Measurements from ENCODE around the gene GDPD2.

GDPD2 gene

GRCh38 chrX:70454441-70455365 lies 31.6 kb downstream of the GDPD2 start (continued):
- TF ChIP-seq ZNF221 (tag by site-specific recombination; IDR thresholded peaks at IDR 0.05; ENCODE audit: borderline replicate concordance) (no peak), ZBTB21 (tag by site-specific recombination; IDR thresholded peaks at IDR 0.05) (no peak), ZNF664 (tag by site-specific recombination; IDR thresholded peaks at IDR 0.05) (no peak), ZIC2 (tag by site-specific recombination; IDR thresholded peaks at IDR 0.05) (peak; percentile 40), REST (tag by site-specific recombination; IDR thresholded peaks at IDR 0.05) (no peak), ZNF624 (tag by site-specific recombination; IDR thresholded peaks at IDR 0.05) (no peak), ZNF266 (tag by site-specific recombination; IDR thresholded peaks at IDR 0.05; ENCODE audit: low read depth) (no peak), ZNF394 (tag by site-specific recombination; IDR thresholded peaks at IDR 0.05; ENCODE audit: borderline replicate concordance) (no peak), ZNF548 (tag by site-specific recombination; IDR thresholded peaks at IDR 0.05) (no peak), ZNF555 (tag by site-specific recombination; conservative IDR thresholded peaks at IDR 0.05) (no peak), ZNF654 (tag by site-specific recombination; IDR thresholded peaks at IDR 0.05; ENCODE audit: low read depth) (peak; percentile 89), SP2 (tag by site-specific recombination; IDR thresholded peaks at IDR 0.05) (peak; percentile 95), ZEB2 (tag by site-specific recombination; IDR thresholded peaks at IDR 0.05) (peak; percentile 87), ZNF513 (tag by site-specific recombination; IDR thresholded peaks at IDR 0.05) (0 out of 2 replicates have a peak, but pooled peaks have one; percentile 34), ZNF146 (tag by site-specific recombination; IDR thresholded peaks at IDR 0.05) (peak; percentile 11; the same call in 1 of the 2 replicates), ZNF391 (tag by site-specific recombination; IDR thresholded peaks at IDR 0.05; ENCODE audit: borderline replicate concordance, low read depth) (no peak), WT1 (tag by site-specific recombination; IDR thresholded peaks at IDR 0.05) (0 out of 2 replicates have a peak, but pooled peaks have one; percentile 21), ZBTB11 (tag by site-specific recombination; conservative IDR thresholded peaks at IDR 0.05; ENCODE audit: low read depth) (peak; percentile 5; the same call in 1 of the 2 replicates), ZNF561 (tag by site-specific recombination; IDR thresholded peaks at IDR 0.05; ENCODE audit: borderline replicate concordance) (no peak), ZNF449 (tag by site-specific recombination; IDR thresholded peaks at IDR 0.05) (no peak), PRDM10 (tag by site-specific recombination; IDR thresholded peaks at IDR 0.05) (peak; percentile 92), ZBTB20 (tag by site-specific recombination; IDR thresholded peaks at IDR 0.05) (0 out of 2 replicates have a peak, but pooled peaks have one; percentile 34), ZNF792 (tag by site-specific recombination; IDR thresholded peaks at IDR 0.05) (no peak), ZNF529 (tag by site-specific recombination; IDR thresholded peaks at IDR 0.05; ENCODE audit: insufficient replicate concordance) (no peak), ZNF600 (tag by site-specific recombination; IDR thresholded peaks at IDR 0.05) (no peak; the same call in 1 of the 2 replicates)
